SK-N-SH treated with all-trans-retinoic acid at 6 μM for 48 hours (cell line): ENCODE results near the gene PCDHGA5.

Experiments used
- ESRRG ChIP-seq: fragments of 250-450 bp; sonication (Bioruptor Pico); IDR thresholded peaks from 2 replicates; pipeline ENCODE4 v1.6.1; 2021; ENCODE audit warnings: mild to moderate bottlenecking
- ZFP3 ChIP-seq: fragments of 250-450 bp; sonication (Bioruptor Pico); IDR thresholded peaks from 2 replicates; pipeline ENCODE4 v1.5.0; 2020; ENCODE audit warnings: mild to moderate bottlenecking, moderate library complexity
- ZNF565 ChIP-seq: fragments of 450-650 bp; formaldehyde crosslinking; conservative IDR thresholded peaks from 2 replicates; pipeline ENCODE4 v1.5.0; 2020; ENCODE audit warnings: low read depth, mild to moderate bottlenecking, moderate library complexity
- TF ChIP-seq, protein P1 (sequence below): fragments of 250-450 bp; sonication (Bioruptor Pico); IDR thresholded peaks from 2 replicates; pipeline ENCODE4 v1.5.1; 2021; ENCODE audit warnings: mild to moderate bottlenecking, moderate library complexity

DNA sequence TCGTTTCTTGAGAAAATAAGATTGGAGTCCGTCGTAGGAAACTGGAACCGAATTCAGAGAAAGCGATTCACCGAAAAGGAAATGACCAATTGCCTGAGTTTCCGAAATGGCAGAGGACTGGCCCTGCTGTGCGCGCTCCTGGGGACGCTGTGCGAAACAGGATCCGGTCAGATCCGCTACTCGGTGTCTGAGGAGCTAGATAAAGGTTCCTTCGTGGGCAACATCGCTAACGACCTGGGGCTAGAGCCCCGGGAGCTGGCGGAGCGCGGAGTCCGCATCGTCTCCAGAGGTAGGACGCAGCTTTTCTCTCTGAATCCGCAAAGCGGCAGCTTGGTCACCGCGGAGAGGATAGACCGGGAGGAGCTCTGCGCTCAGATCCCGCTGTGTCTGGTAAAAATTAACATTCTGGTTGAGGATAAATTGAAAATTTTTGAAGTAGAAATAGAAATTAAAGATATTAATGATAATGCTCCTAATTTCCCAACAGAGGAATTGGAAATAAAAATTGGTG lies 20.0 kb upstream of the PCDHGA5 start:
- TF ChIP-seq ZNF565 (CRISPR knock-in tag) (no peak), ZFP3 (no peak), ESRRG (no peak)
- TF ChIP-seq, protein P1, sequence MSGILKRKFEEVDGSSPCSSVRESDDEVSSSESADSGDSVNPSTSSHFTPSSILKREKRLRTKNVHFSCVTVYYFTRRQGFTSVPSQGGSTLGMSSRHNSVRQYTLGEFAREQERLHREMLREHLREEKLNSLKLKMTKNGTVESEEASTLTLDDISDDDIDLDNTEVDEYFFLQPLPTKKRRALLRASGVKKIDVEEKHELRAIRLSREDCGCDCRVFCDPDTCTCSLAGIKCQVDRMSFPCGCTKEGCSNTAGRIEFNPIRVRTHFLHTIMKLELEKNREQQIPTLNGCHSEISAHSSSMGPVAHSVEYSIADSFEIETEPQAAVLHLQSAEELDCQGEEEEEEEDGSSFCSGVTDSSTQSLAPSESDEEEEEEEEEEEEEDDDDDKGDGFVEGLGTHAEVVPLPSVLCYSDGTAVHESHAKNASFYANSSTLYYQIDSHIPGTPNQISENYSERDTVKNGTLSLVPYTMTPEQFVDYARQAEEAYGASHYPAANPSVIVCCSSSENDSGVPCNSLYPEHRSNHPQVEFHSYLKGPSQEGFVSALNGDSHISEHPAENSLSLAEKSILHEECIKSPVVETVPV (CRISPR knock-in tag): no peak
